ENCODE data around the gene PCBP2.

Gene PCBP2

GRCh38 chr12:53502983-53503728 is 51.3 kb downstream of the PCBP2 start:
- H3K36me3 ChIP-seq (ENCODE audit: control insufficient read depth, insufficient read depth, low read length) = peaks cover 20% of the 10 kb centered on the region
- DNase-seq (ENCODE audit: extremely low read depth, insufficient read length) = no peak
- no peaks in the 10 kb centered on the region for H3K27me3 ChIP-seq (replicated peaks; ENCODE audit: control insufficient read depth, insufficient read depth, low read length)
- TF ChIP-seq CTCF (IDR thresholded peaks at IDR 0.05; ENCODE audit: insufficient read depth, low read length, poor library complexity, severe bottlenecking) = no peak
- H3K4me3 ChIP-seq (replicated peaks; ENCODE audit: low read depth, low read length) = no peak overlapping the region

GRCh38 chr12:53504004-53504920 is 52.4 kb downstream of the PCBP2 start:
- no peak for DNase-seq (ENCODE audit: extremely low read depth, insufficient read length)
- Histone ChIP-seq H3K4me3 (replicated peaks; ENCODE audit: low read depth, low read length) (no peak overlapping the region), H3K27me3 (replicated peaks; ENCODE audit: control insufficient read depth, insufficient read depth, low read length) (no peaks in the 10 kb centered on the region), H3K36me3 (ENCODE audit: control insufficient read depth, insufficient read depth, low read length) (peaks cover 20% of the 10 kb centered on the region)
- TF ChIP-seq CTCF (IDR thresholded peaks at IDR 0.05; ENCODE audit: insufficient read depth, low read length, poor library complexity, severe bottlenecking) = no peak

GRCh38 chr12:53505086-53505485 is 53.2 kb downstream of the PCBP2 start:
- no peak for TF ChIP-seq CTCF (IDR thresholded peaks at IDR 0.05; ENCODE audit: insufficient read depth, low read length, poor library complexity, severe bottlenecking)
- no peaks in the 10 kb centered on the region for H3K27me3 ChIP-seq (replicated peaks; ENCODE audit: control insufficient read depth, insufficient read depth, low read length)
- H3K36me3 ChIP-seq (ENCODE audit: control insufficient read depth, insufficient read depth, low read length) = peaks cover 21% of the 10 kb centered on the region
- H3K4me3 ChIP-seq (replicated peaks; ENCODE audit: low read depth, low read length) = no peak overlapping the region
- DNase-seq (ENCODE audit: extremely low read depth, insufficient read length) = no peak

GRCh38 chr12:53505555-53506449 is 53.9 kb downstream of the PCBP2 start:
- no peak for DNase-seq (ENCODE audit: extremely low read depth, insufficient read length)
- no peaks in the 10 kb centered on the region for H3K27me3 ChIP-seq (replicated peaks; ENCODE audit: control insufficient read depth, insufficient read depth, low read length)
- H3K36me3 ChIP-seq (ENCODE audit: control insufficient read depth, insufficient read depth, low read length) = peaks cover 27% of the 10 kb centered on the region
- H3K4me3 ChIP-seq (replicated peaks; ENCODE audit: low read depth, low read length) = no peak overlapping the region
- TF ChIP-seq CTCF (IDR thresholded peaks at IDR 0.05; ENCODE audit: insufficient read depth, low read length, poor library complexity, severe bottlenecking) = no peak

- Histone ChIP-seq H3K27me3 (replicated peaks; ENCODE audit: control insufficient read depth, insufficient read depth, low read length) (no peaks in the 10 kb centered on the region), H3K4me3 (replicated peaks; ENCODE audit: low read depth, low read length) (no peak overlapping the region), H3K36me3 (ENCODE audit: control insufficient read depth, insufficient read depth, low read length) (peaks cover 27% of the 10 kb centered on the region)
- TF ChIP-seq CTCF (IDR thresholded peaks at IDR 0.05; ENCODE audit: insufficient read depth, low read length, poor library complexity, severe bottlenecking) = no peak
- no peak for DNase-seq (ENCODE audit: extremely low read depth, insufficient read length)
Measured at GRCh38 chr12:53506450-53506785, 54.5 kb downstream of the PCBP2 start.
